HepG2 (cell line): ENCODE results near the gene TUBGCP6. TPM values are rescaled to one million over a fixed set of nuclear protein-coding genes. Genes with fewer than 3 reads are reported as not detected.

Source experiments
- BRD4 ChIP-seq: sonication (generic); formaldehyde crosslinking; IDR thresholded peaks from 2 replicates; pipeline ENCODE4 v1.4.0; 2020; ENCODE audit warnings: missing genetic modification reagents
- EEA1 ChIP-seq: sonication (generic); formaldehyde crosslinking; IDR thresholded peaks from 2 replicates; pipeline ENCODE4 v1.5.1; 2020; ENCODE audit warnings: mild to moderate bottlenecking, missing genetic modification reagents, borderline replicate concordance
- FOSL2 ChIP-seq: sonication (generic); formaldehyde crosslinking; IDR thresholded peaks from 2 replicates; pipeline ENCODE4 v1.4.0; 2020; ENCODE audit warnings: missing genetic modification reagents
- KDM4B ChIP-seq: sonication (generic); formaldehyde crosslinking; IDR thresholded peaks from 2 replicates; pipeline ENCODE4 v1.4.0; 2020; ENCODE audit warnings: missing genetic modification reagents
- RFX3 ChIP-seq: IDR thresholded peaks from 2 replicates; pipeline ENCODE4 v1.6.1; 2016; ENCODE audit warnings: missing biosample characterization, missing genetic modification reagents
- ZIK1 ChIP-seq: sonication (generic); formaldehyde crosslinking; IDR thresholded peaks from 2 replicates; pipeline ENCODE4 v1.5.0; 2020; ENCODE audit warnings: mild to moderate bottlenecking, low read depth, missing genetic modification reagents, borderline replicate concordance
- ZNF124 ChIP-seq: sonication (generic); formaldehyde crosslinking; IDR thresholded peaks from 2 replicates; pipeline ENCODE4 v1.4.0; 2020; ENCODE audit warnings: missing genetic modification reagents
- ZNF225 ChIP-seq: sonication (generic); formaldehyde crosslinking; IDR thresholded peaks from 2 replicates; pipeline ENCODE4 v1.4.0; 2020; ENCODE audit warnings: mild to moderate bottlenecking, missing genetic modification reagents
- ZNF790 ChIP-seq: sonication (generic); formaldehyde crosslinking; IDR thresholded peaks from 2 replicates; pipeline ENCODE4 v1.8.0; 2022; ENCODE audit warnings: missing genetic modification reagents, mild to moderate bottlenecking, borderline replicate concordance
- polyA plus RNA-seq, 8 experiments: library from polyadenylated mRNA; depleted of rRNA in 3 of 8; stranded (reverse) in 7 of 8; unstranded in 1 of 8; fragments of >200 nt; fragmentation: Illumina TruSeq in 4 of 8; extraction: Trizol in 4 of 8; gene quantifications; 2 replicates each; pipeline versions ENCODE4 v1.2.1 to v1.2.3, GENCODE V29; 2011 to 2016; ENCODE audit warnings: low read depth in 4 of 8, missing spikeins in 1 of 8, mixed read lengths in 1 of 8; ENCODE audit not compliant: insufficient read depth in 1 of 8
- total RNA-seq, 5 experiments: library from RNA; depleted of rRNA; stranded (reverse); fragments of >200 nt; fragmentation: Illumina TruSeq; extraction: Trizol; gene quantifications; 2 replicates each; pipeline ENCODE4 v1.2.3, GENCODE V29; 2016; ENCODE audit warnings: low read depth in 1 of 5
- TF ChIP-seq, protein P1 (sequence below): sonication (generic); formaldehyde crosslinking; IDR thresholded peaks from 2 replicates; pipeline ENCODE4 v1.4.0; 2020; ENCODE audit warnings: missing genetic modification reagents
- TF ChIP-seq, protein P2 (sequence below): sonication (generic); formaldehyde crosslinking; IDR thresholded peaks from 2 replicates; pipeline ENCODE4 v1.4.0; 2020; ENCODE audit warnings: missing genetic modification reagents
- TF ChIP-seq, protein P3 (sequence below), 2 experiments: fragments of 450-650 bp in 1 of 2; sonication (generic) in 1 of 2; formaldehyde crosslinking in 1 of 2; IDR thresholded peaks; 2 replicates each; pipeline versions ENCODE4 v1.6.1 to v1.8.0; 2016 to 2022; ENCODE audit warnings: antibody characterized with exemption in 1 of 2, mild to moderate bottlenecking in 1 of 2, missing genetic modification reagents in 1 of 2

Gene TUBGCP6
- total and polyA plus RNA-seq, 2 of the 13 experiments (the other 11 are each of a cell fraction or from before 2014, with no cell fraction given): 14.6 to 15.7 TPM

DNA sequence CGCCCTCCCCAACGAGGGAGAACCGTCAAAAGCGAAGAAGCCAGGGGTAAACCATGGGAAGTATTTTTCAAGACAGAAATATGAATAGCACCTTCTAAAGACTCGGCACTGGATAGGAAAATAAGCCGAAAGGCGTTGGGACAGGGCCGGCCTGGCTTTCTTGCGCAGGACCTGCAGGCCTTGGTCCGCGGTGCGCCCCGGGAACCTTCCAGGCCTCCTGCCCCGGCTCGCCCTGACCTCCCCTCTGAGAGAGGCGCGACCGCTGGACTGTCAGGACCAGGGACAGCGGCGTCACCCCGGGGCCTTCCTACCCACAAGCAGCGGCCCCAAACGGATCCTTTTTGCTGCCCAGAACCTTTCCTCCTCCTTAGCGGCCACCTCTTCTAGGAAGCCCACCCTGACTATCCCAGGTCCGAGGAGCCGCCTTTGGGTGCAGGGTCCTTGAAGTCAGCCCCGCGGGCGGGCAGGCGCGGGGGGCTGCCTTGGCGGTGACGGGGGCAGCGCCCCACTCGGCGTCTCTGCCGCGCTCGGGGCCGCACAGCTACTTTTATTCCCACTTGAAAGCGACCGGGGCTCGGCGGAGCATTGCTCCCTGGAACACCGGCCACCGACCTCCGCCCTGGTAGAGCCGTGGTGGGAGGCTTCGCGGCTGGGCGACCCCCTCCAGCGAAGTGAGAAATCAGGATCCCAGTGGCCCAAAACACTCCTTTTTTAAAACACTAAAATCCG, 26.0 kb upstream of the TUBGCP6 start (continued):
- TF ChIP-seq, protein P1, sequence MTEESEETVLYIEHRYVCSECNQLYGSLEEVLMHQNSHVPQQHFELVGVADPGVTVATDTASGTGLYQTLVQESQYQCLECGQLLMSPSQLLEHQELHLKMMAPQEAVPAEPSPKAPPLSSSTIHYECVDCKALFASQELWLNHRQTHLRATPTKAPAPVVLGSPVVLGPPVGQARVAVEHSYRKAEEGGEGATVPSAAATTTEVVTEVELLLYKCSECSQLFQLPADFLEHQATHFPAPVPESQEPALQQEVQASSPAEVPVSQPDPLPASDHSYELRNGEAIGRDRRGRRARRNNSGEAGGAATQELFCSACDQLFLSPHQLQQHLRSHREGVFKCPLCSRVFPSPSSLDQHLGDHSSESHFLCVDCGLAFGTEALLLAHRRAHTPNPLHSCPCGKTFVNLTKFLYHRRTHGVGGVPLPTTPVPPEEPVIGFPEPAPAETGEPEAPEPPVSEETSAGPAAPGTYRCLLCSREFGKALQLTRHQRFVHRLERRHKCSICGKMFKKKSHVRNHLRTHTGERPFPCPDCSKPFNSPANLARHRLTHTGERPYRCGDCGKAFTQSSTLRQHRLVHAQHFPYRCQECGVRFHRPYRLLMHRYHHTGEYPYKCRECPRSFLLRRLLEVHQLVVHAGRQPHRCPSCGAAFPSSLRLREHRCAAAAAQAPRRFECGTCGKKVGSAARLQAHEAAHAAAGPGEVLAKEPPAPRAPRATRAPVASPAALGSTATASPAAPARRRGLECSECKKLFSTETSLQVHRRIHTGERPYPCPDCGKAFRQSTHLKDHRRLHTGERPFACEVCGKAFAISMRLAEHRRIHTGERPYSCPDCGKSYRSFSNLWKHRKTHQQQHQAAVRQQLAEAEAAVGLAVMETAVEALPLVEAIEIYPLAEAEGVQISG (CRISPR knock-in tag): peak; percentile 71
- 0 out of 2 replicates have a peak, but pooled peaks have one; percentile 71 for TF ChIP-seq KDM4B (CRISPR knock-in tag)
- peak; percentile 82; the same call in 1 of the 2 replicates for TF ChIP-seq ZNF225 (CRISPR knock-in tag)
- peak; percentile 59 for TF ChIP-seq FOSL2 (CRISPR knock-in tag)
- TF ChIP-seq ZIK1 (CRISPR knock-in tag): peak; percentile 80; the same call in 1 of the 2 replicates
- peak; percentile 45; the same call in 1 of the 2 replicates for TF ChIP-seq ZNF124 (CRISPR knock-in tag)
- TF ChIP-seq, protein P2, sequence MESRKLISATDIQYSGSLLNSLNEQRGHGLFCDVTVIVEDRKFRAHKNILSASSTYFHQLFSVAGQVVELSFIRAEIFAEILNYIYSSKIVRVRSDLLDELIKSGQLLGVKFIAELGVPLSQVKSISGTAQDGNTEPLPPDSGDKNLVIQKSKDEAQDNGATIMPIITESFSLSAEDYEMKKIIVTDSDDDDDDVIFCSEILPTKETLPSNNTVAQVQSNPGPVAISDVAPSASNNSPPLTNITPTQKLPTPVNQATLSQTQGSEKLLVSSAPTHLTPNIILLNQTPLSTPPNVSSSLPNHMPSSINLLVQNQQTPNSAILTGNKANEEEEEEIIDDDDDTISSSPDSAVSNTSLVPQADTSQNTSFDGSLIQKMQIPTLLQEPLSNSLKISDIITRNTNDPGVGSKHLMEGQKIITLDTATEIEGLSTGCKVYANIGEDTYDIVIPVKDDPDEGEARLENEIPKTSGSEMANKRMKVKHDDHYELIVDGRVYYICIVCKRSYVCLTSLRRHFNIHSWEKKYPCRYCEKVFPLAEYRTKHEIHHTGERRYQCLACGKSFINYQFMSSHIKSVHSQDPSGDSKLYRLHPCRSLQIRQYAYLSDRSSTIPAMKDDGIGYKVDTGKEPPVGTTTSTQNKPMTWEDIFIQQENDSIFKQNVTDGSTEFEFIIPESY: 0 out of 2 replicates have a peak, but pooled peaks have one; percentile 24
- TF ChIP-seq BRD4 (CRISPR knock-in tag): no peak
- 0 out of 2 replicates have a peak, but pooled peaks have one; percentile 36 for TF ChIP-seq RFX3
- TF ChIP-seq EEA1 (CRISPR knock-in tag): 0 out of 2 replicates have a peak, but pooled peaks have one; percentile 31
- peak; percentile 64; the same call in 1 of the 2 replicates for TF ChIP-seq ZNF790 (CRISPR knock-in tag)
- TF ChIP-seq, protein P3, sequence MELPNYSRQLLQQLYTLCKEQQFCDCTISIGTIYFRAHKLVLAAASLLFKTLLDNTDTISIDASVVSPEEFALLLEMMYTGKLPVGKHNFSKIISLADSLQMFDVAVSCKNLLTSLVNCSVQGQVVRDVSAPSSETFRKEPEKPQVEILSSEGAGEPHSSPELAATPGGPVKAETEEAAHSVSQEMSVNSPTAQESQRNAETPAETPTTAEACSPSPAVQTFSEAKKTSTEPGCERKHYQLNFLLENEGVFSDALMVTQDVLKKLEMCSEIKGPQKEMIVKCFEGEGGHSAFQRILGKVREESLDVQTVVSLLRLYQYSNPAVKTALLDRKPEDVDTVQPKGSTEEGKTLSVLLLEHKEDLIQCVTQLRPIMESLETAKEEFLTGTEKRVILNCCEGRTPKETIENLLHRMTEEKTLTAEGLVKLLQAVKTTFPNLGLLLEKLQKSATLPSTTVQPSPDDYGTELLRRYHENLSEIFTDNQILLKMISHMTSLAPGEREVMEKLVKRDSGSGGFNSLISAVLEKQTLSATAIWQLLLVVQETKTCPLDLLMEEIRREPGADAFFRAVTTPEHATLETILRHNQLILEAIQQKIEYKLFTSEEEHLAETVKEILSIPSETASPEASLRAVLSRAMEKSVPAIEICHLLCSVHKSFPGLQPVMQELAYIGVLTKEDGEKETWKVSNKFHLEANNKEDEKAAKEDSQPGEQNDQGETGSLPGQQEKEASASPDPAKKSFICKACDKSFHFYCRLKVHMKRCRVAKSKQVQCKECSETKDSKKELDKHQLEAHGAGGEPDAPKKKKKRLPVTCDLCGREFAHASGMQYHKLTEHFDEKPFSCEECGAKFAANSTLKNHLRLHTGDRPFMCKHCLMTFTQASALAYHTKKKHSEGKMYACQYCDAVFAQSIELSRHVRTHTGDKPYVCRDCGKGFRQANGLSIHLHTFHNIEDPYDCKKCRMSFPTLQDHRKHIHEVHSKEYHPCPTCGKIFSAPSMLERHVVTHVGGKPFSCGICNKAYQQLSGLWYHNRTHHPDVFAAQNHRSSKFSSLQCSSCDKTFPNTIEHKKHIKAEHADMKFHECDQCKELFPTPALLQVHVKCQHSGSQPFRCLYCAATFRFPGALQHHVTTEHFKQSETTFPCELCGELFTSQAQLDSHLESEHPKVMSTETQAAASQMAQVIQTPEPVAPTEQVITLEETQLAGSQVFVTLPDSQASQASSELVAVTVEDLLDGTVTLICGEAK (IDR thresholded peaks at IDR 0.05): no peak
- TF ChIP-seq, protein P3 (CRISPR knock-in tag; IDR thresholded peaks at IDR 0.05): no peak
